Endothelial cell of umbilical vein (primary cell): ENCODE measurements around the gene CDC42BPB. TPM values are rescaled to one million over a fixed set of nuclear protein-coding genes. Genes with fewer than 3 reads are reported as not detected.

ENCODE experiments used
- BruUV-seq: library from RNA; stranded (reverse); fragments of 400-500 nt; replicated peaks from 2 replicates; lab custom pipeline; 2021; lab: Mats Ljungman, UMichigan
- CTCF ChIA-PET: fragments of 300-600, 350-600 bp; sonication (Branson Sonifier 250); formaldehyde crosslinking; loops from one replicate; lab custom pipeline; 2021; ENCODE audit warnings: antibody characterized with exemption, inconsistent platforms; lab: Charles Lee
- POLR2A ChIA-PET: fragments of 300-600, 350-600 bp; sonication (Branson Sonifier 250); formaldehyde crosslinking; loops from one replicate; lab custom pipeline; 2021; ENCODE audit warnings: antibody characterized with exemption, inconsistent platforms; lab: Charles Lee
- DNase-seq: peaks from one replicate; pipeline ENCODE4 v3.0.0-alpha.2; 2011; ENCODE audit warnings: low read depth, low spot score
- FAIRE-seq: peaks from 2 replicates; lab custom pipeline; 2011; peaks lifted over from hg19 to GRCh38; lab: Jason Lieb, UNC
- H2AFZ ChIP-seq: 2 replicates; pipeline ENCODE4 v1.6.0; 2012; ENCODE audit warnings: low read depth, low read length, control low read depth, inconsistent platforms
- H3K27ac ChIP-seq: 2 replicates; pipeline ENCODE4 v1.5.1; 2011; ENCODE audit warnings: low read depth, mild to moderate bottlenecking, control low read depth, low read length, moderate library complexity; ENCODE audit not compliant: insufficient read depth
- H3K27me3 ChIP-seq, 2 experiments: 2 replicates each; pipeline versions ENCODE4 v1.6.0 to v1.6.1; 2011; ENCODE audit warnings: low read length in 2 of 2, mixed read lengths in 1 of 2; ENCODE audit not compliant: control insufficient read depth in 2 of 2, insufficient read depth in 2 of 2
- H3K36me3 ChIP-seq, 2 experiments: 2 replicates in 1 of 2; 3 replicates in 1 of 2; pipeline ENCODE4 v1.5.1; 2011; ENCODE audit warnings: low read length in 2 of 2, mild to moderate bottlenecking in 1 of 2, moderate library complexity in 1 of 2; ENCODE audit not compliant: control insufficient read depth in 2 of 2, insufficient read depth in 2 of 2; ENCODE audit errors: extremely low read depth in 1 of 2
- H3K4me1 ChIP-seq: 3 replicates; pipeline ENCODE4 v1.5.1; 2011; ENCODE audit warnings: mild to moderate bottlenecking, low read length; ENCODE audit not compliant: control insufficient read depth, insufficient read depth; ENCODE audit errors: extremely low read depth
- H3K4me2 ChIP-seq: 2 replicates; pipeline ENCODE4 v1.6.1; 2011; ENCODE audit warnings: low read length, control low read depth, mixed read lengths; ENCODE audit not compliant: insufficient read depth
- H3K4me3 ChIP-seq, 3 experiments: fragments of 200-600 bp in 1 of 3; sonication (generic), shearing (Covaris generic) in 1 of 3; replicated peaks in 1 of 3; 2 replicates each; pipeline ENCODE4 v1.5.1; 2011 to 2016; ENCODE audit warnings: control low read depth in 3 of 3, low read length in 3 of 3, mild to moderate bottlenecking in 2 of 3, inconsistent platforms in 1 of 3, low read depth in 1 of 3, moderate library complexity in 1 of 3; ENCODE audit not compliant: insufficient read depth in 1 of 3
- H3K79me2 ChIP-seq: 2 replicates; pipeline ENCODE4 v1.6.0; 2012; ENCODE audit warnings: low read length, inconsistent platforms; ENCODE audit not compliant: control insufficient read depth, insufficient read depth
- H3K9ac ChIP-seq: replicated peaks from 2 replicates; pipeline ENCODE3; 2011; ENCODE audit warnings: low read length, control low read depth; ENCODE audit not compliant: insufficient read depth; ENCODE audit errors: extremely low read depth
- H3K9me1 ChIP-seq: replicated peaks from 3 replicates; pipeline ENCODE4 v1.6.0; 2011; ENCODE audit warnings: mild to moderate bottlenecking, low read length; ENCODE audit not compliant: control insufficient read depth, insufficient read depth; ENCODE audit errors: extremely low read depth
- H3K9me3 ChIP-seq: replicated peaks from 2 replicates; pipeline ENCODE4 v1.5.1; 2012; ENCODE audit warnings: low read length, inconsistent platforms; ENCODE audit not compliant: control insufficient read depth, insufficient read depth
- H4K20me1 ChIP-seq: replicated peaks from 2 replicates; pipeline ENCODE3; 2011; ENCODE audit warnings: mild to moderate bottlenecking, low read length; ENCODE audit not compliant: control insufficient read depth, insufficient read depth; ENCODE audit errors: extremely low read depth
- CTCF ChIP-seq, 2 donors: IDR thresholded peaks; 1 replicate in 1 of 2; 2 replicates in 1 of 2; pipeline ENCODE4 v1.5.1; 2011; ENCODE audit warnings: low read length in 2 of 2, mild to moderate bottlenecking in 2 of 2, moderate library complexity in 2 of 2, control low read depth in 1 of 2, inconsistent platforms in 1 of 2, low read depth in 1 of 2; ENCODE audit not compliant: insufficient read depth in 1 of 2; ENCODE audit errors: extremely low read depth in 1 of 2
- EZH2 ChIP-seq: IDR thresholded peaks from 2 replicates; pipeline ENCODE4 v1.6.1; 2012; ENCODE audit warnings: borderline replicate concordance, low read depth, mild to moderate bottlenecking, moderate library complexity, low read length, inconsistent platforms; ENCODE audit not compliant: severe bottlenecking
- FOS ChIP-seq: IDR thresholded peaks from 2 replicates; pipeline ENCODE4 v1.6.1; 2011; ENCODE audit warnings: mild to moderate bottlenecking, low read length, moderate library complexity, borderline replicate concordance; ENCODE audit not compliant: insufficient read depth
- GATA2 ChIP-seq: IDR thresholded peaks from 2 replicates; pipeline ENCODE4 v1.7.0; 2011; ENCODE audit warnings: low read depth, mild to moderate bottlenecking, moderate library complexity, mixed read lengths, low read length; ENCODE audit not compliant: insufficient read length, insufficient read depth
- JUN ChIP-seq: IDR thresholded peaks from 2 replicates; pipeline ENCODE4 v1.6.1; 2011; ENCODE audit warnings: borderline replicate concordance, low read depth; ENCODE audit not compliant: insufficient read length, insufficient read depth
- MAX ChIP-seq: IDR thresholded peaks from 2 replicates; pipeline ENCODE4 v1.6.1; 2011; ENCODE audit not compliant: insufficient read depth, insufficient read length
- MYC ChIP-seq: IDR thresholded peaks from one replicate; pipeline ENCODE4 v1.6.1; 2011; ENCODE audit warnings: mild to moderate bottlenecking, low read depth, low read length
- POLR2A ChIP-seq: IDR thresholded peaks from 2 replicates; pipeline ENCODE4 v1.6.1; 2012; ENCODE audit warnings: low read depth, mild to moderate bottlenecking, control low read depth, low read length
- POLR2AphosphoS5 ChIP-seq: IDR thresholded peaks from 2 replicates; pipeline ENCODE4 v1.6.1; 2012; ENCODE audit warnings: low read depth, mild to moderate bottlenecking, control low read depth, low read length, moderate library complexity; ENCODE audit not compliant: insufficient read depth
- dilution Hi-C: fragments of 300-500 bp; cut with MboI; formaldehyde crosslinking; loops from one replicate; pipeline ENCODE4 v1.15.0; 2019; ENCODE audit warnings: low sequenced_read_pairs; ENCODE audit not compliant: extremely low pct_ligation_motif_present
- intact Hi-C: fragments of 100-400 bp; cut with micrococcal nuclease; formaldehyde crosslinking; loops from one replicate; pipeline ENCODE4 v1.10.0; 2022
- polyA plus RNA-seq, 4 experiments: library from polyadenylated mRNA; depleted of rRNA in 3 of 4; stranded (reverse) in 3 of 4; unstranded in 1 of 4; fragments of >200 nt; gene quantifications; 2 replicates each; pipeline versions ENCODE4 v1.2.1 to v1.2.3, GENCODE V29; 2011 to 2012; ENCODE audit warnings: missing spikeins in 1 of 4
- total RNA-seq: library from RNA; stranded (reverse); gene quantifications from 2 replicates; pipeline ENCODE4 v1.2.3, GENCODE V29; 2021

The CDC42BPB gene
- total and polyA plus RNA-seq, 2 donors (not counting 3 experiments of a cell fraction or from before 2014, with no cell fraction given), result 82.6 to 131 TPM

GRCh38 chr14:103028772-103029171, 28.6 kb downstream of the CDC42BPB start:
- dilution Hi-C loops (no loop called here), intact Hi-C loops (no loop called here)
- peaks cover 25% of the 10 kb centered on the region for H3K4me1 ChIP-seq
- H3K36me3 ChIP-seq, result no peaks in the 10 kb centered on the region
- peaks cover 2% of the 10 kb centered on the region for H4K20me1 ChIP-seq
- H3K4me2 ChIP-seq, result no peak overlapping the region
- no peaks in the 10 kb centered on the region for H3K9me1 ChIP-seq
- DNase-seq (no peak), FAIRE-seq (no peak)
- no peak overlapping the region for H3K27ac ChIP-seq
- H2AFZ ChIP-seq, result no peak overlapping the region
- H3K4me3 ChIP-seq, result no peak overlapping the region
- H3K79me2 ChIP-seq, result peaks cover 88% of the 10 kb centered on the region
- ChIA-PET POLR2A (no interaction called here), CTCF (no interaction called here)
- no peaks in the 10 kb centered on the region for H3K9me3 ChIP-seq
- no peak overlapping the region for H3K9ac ChIP-seq
- H3K27me3 ChIP-seq, result no peaks in the 10 kb centered on the region
- no TSS peak for BruUV-seq
- TF ChIP-seq CTCF (IDR thresholded peaks at IDR 0.05; ENCODE audit: extremely low read depth in 1 of 2, insufficient read depth in 1 of 2, low read depth in 1 of 2, low read length in 2 of 2) (no peak), FOS (no peak), MYC (no peak), MAX (no peak), EZH2 (no peak), POLR2A (no peak), JUN (no peak), GATA2 (no peak), POLR2AphosphoS5 (no peak)
